NK-92 (cell line): ENCODE data around the gene INPP4B.

ENCODE experiments used
- DNase-seq: peaks from one replicate; lab custom pipeline; 2025; ENCODE audit not compliant: unreplicated experiment; lab: John Stamatoyannopoulos, UW

Gene INPP4B

GRCh38 chr4:142262956-142263355 lies 583.1 kb downstream of the INPP4B start:
- DNase-seq, result no peak

GRCh38 chr4:142248946-142249345 lies 597.2 kb downstream of the INPP4B start:
- no peak for DNase-seq

- no peak for DNase-seq
Observed at GRCh38 chr4:142243255-142243654, 602.8 kb downstream of the INPP4B start.

- DNase-seq, result no peak
Observed at GRCh38 chr4:142242156-142242555, 603.9 kb downstream of the INPP4B start.

DNA sequence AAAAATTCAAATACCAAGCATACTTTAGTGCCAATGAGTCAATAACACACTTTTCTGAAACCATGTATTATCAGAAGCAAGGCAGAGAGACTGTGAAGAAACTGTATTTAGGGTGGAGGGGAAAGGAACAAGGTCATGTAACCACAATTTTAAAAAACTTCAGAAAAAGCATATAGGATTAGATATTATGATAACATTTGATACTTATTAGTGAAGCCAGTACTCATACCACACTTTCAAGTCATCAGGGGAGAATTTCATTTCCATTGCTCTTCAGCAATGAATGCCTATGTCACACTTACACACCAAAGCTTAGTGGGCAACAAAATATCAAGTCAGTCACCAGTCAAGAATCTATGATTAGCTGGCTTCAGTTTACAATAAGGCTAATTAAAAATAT lies 607.5 kb downstream of the INPP4B start:
- no peak for DNase-seq

- no peak for DNase-seq
Observed at GRCh38 chr4:142236268-142236667, 609.8 kb downstream of the INPP4B start.

- DNase-seq, result no peak
Observed at GRCh38 chr4:142231787-142232186, 614.3 kb downstream of the INPP4B start.

DNA sequence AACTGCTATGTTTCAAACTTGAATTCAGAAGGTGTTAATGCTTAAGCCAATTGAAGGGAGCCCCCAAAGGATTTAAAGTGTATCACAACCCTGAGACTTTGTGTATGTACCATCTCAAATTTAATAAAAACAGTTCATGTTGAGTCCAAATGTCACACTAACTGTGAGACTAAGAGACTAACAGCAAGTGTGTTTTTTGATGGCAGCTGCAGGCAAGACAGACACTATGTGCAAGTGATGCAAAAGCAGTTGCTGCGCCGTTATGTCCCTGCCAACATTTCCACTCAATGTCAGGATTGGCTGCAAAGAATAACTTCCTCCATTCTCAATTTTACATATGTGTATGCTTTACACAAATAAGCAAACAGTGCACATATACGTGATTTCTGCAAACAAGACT lies 615.1 kb downstream of the INPP4B start:
- DNase-seq, result no peak

- no peak for DNase-seq
Observed at GRCh38 chr4:142226014-142226413, 620.1 kb downstream of the INPP4B start.

GRCh38 chr4:142222127-142222526 lies 624.0 kb downstream of the INPP4B start:
- DNase-seq, result no peak

- no peak for DNase-seq
Observed at GRCh38 chr4:142218726-142219125, 627.4 kb downstream of the INPP4B start.

GRCh38 chr4:142211444-142211843 lies 634.7 kb downstream of the INPP4B start:
- DNase-seq, result no peak

DNA sequence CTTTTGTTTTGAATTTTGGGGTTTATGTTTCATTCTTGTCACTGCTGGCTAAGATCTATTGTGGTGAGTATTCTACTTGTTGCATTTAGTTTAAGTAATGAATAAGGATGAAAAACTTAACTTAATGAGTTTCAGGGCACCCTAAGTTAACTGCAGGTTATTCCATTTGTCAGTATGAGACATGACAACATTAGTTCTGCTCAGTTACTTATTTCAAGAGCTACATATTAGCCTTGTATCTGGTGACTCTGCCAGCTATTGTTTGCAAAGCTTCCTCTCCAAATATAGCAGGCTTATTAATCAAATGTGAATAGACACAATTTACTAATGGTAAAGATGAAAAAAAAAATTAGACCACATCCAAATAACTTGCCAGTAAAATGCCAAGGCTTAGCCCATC lies 642.6 kb downstream of the INPP4B start:
- no peak for DNase-seq

- no peak for DNase-seq
Observed at GRCh38 chr4:142202404-142203332, 643.4 kb downstream of the INPP4B start.

GRCh38 chr4:142201041-142201440 lies 645.1 kb downstream of the INPP4B start:
- DNase-seq, result no peak

GRCh38 chr4:142194905-142195304 lies 651.2 kb downstream of the INPP4B start:
- no peak for DNase-seq

DNA sequence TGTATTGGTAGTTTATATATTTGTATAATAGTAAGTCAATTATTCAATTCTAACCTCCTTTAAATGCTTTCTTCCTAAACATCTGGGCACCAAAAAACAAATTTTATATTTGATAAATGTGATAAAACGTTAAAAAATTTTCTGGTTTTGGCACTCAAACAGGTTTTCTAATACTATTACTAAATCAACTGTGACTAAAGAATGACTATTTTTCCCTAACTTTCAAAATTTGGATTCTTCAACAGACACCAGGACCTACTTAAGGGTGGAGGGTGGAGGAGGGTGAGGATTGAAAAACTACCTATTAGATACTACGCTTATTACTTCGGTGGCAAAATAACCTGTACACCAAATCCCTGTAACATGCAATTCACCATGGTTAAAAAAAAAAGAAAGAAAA lies 654.2 kb downstream of the INPP4B start:
- no peak for DNase-seq

GRCh38 chr4:142181021-142181420 lies 665.1 kb downstream of the INPP4B start:
- no peak for DNase-seq

DNA sequence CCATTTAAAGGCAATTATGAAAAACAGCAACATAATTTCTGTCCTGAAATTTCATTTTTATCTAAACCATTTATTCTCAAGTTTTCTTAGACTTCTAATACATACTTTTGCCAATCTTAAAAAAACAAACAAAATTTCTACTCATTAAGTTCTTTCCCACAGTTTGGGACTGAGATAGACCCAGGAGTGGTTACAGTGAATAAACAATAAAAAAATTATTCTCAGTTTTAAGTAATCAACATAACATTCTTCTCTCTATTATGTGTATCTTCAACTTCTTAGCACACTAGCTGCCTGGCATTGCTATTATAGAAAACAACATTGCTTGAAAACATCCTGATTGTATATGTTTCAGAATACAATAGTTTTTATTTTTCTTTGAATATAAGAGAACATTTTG lies 676.9 kb downstream of the INPP4B start:
- DNase-seq, result no peak

- DNase-seq, result no peak
Observed at GRCh38 chr4:142168181-142168580, 677.9 kb downstream of the INPP4B start.

- DNase-seq, result no peak
Observed at GRCh38 chr4:142164767-142165500, 681.2 kb downstream of the INPP4B start.

DNA sequence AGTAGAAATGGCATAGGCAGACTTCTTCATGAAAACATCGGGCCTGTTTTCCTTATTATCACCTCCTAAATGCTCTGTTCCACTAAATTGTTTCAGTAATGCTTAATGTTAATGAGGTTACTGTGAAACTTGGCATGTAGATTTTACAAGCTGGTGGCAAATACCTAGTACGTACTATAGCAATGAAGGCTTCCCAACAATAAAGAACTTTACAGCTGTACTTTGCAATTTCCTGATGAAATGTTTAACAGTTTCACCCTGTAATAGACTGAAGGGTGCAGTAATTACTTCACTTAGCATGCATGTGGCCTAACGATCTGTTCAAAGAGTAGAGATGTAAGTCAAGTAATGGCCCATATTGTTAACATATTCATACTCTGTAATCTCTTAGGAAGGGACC lies 685.0 kb downstream of the INPP4B start:
- DNase-seq, result no peak
